HepG2 (cell line): ENCODE data around the gene GP1BA. TPM values are rescaled to one million over a fixed set of nuclear protein-coding genes. Genes with fewer than 3 reads are reported as not detected.

ENCODE experiments used
- AFF4 ChIP-seq: sonication (generic); formaldehyde crosslinking; IDR thresholded peaks from 2 replicates; pipeline ENCODE4 v1.4.0; 2020; ENCODE audit warnings: missing genetic modification reagents
- BHLHE40 ChIP-seq: IDR thresholded peaks from 2 replicates; pipeline ENCODE4 v1.6.1; 2011; ENCODE audit warnings: low read length, improper control_type of control experiment
- CSRNP1 ChIP-seq: sonication (generic); formaldehyde crosslinking; IDR thresholded peaks from 2 replicates; pipeline ENCODE4 v1.8.1; 2023; ENCODE audit warnings: mild to moderate bottlenecking, missing genetic modification reagents
- FOSL2 ChIP-seq: sonication (generic); formaldehyde crosslinking; IDR thresholded peaks from 2 replicates; pipeline ENCODE4 v1.4.0; 2020; ENCODE audit warnings: missing genetic modification reagents
- GABPA ChIP-seq, 2 experiments: IDR thresholded peaks; 2 replicates each; pipeline ENCODE4 v1.6.1; 2011 to 2016; ENCODE audit warnings: low read depth in 2 of 2, low read length in 1 of 2, missing biosample characterization in 1 of 2, missing genetic modification characterization in 1 of 2
- GLI4 ChIP-seq: sonication (generic); formaldehyde crosslinking; IDR thresholded peaks from 2 replicates; pipeline ENCODE4 v1.5.1; 2020; ENCODE audit warnings: missing genetic modification reagents, mild to moderate bottlenecking, moderate library complexity, borderline replicate concordance
- MAFK ChIP-seq, 2 experiments: IDR thresholded peaks in 1 of 2; conservative IDR thresholded peaks in 1 of 2; 2 replicates each; pipeline ENCODE4 v1.6.1; 2011; ENCODE audit warnings: improper control_type of control experiment in 2 of 2, low read length in 2 of 2
- POLR2AphosphoS2 ChIP-seq: IDR thresholded peaks from 2 replicates; pipeline ENCODE4 v1.6.1; 2011; ENCODE audit warnings: low read depth, low read length, improper control_type of control experiment
- YY1 ChIP-seq: IDR thresholded peaks from 2 replicates; pipeline ENCODE4 v1.6.1; 2011; ENCODE audit warnings: low read length, low read depth, moderate library complexity, mild to moderate bottlenecking; ENCODE audit not compliant: insufficient read depth, insufficient replicate concordance
- ZBTB3 ChIP-seq: sonication (generic); formaldehyde crosslinking; IDR thresholded peaks from 2 replicates; pipeline ENCODE4 v1.4.0; 2020; ENCODE audit warnings: low read depth, mild to moderate bottlenecking, moderate library complexity, missing genetic modification reagents, borderline replicate concordance
- ZHX1 ChIP-seq: sonication (generic); formaldehyde crosslinking; IDR thresholded peaks from 2 replicates; pipeline ENCODE4 v1.8.1; 2022; ENCODE audit warnings: low read depth, mild to moderate bottlenecking, missing genetic modification reagents
- ZNF207 ChIP-seq: fragments of 450-650 bp; IDR thresholded peaks from 2 replicates; pipeline ENCODE4 v1.6.1; 2016; ENCODE audit warnings: antibody characterized with exemption, borderline replicate concordance
- ZNF451 ChIP-seq: sonication (generic); formaldehyde crosslinking; IDR thresholded peaks from 2 replicates; pipeline ENCODE4 v1.5.0; 2020; ENCODE audit warnings: mild to moderate bottlenecking, missing genetic modification reagents
- ZNF512B ChIP-seq: sonication (generic); formaldehyde crosslinking; IDR thresholded peaks from 2 replicates; pipeline ENCODE4 v1.5.1; 2020; ENCODE audit warnings: missing genetic modification reagents, mild to moderate bottlenecking, borderline replicate concordance
- ZNF546 ChIP-seq: sonication (generic); formaldehyde crosslinking; conservative IDR thresholded peaks from 2 replicates; pipeline ENCODE4 v1.8.1; 2023; ENCODE audit warnings: mild to moderate bottlenecking, missing genetic modification reagents
- ZNF549 ChIP-seq: sonication (generic); formaldehyde crosslinking; IDR thresholded peaks from 2 replicates; pipeline ENCODE4 v1.5.0; 2020; ENCODE audit warnings: missing genetic modification reagents
- ZNF883 ChIP-seq: sonication (generic); formaldehyde crosslinking; IDR thresholded peaks from 2 replicates; pipeline ENCODE4 v1.5.1; 2020; ENCODE audit warnings: mild to moderate bottlenecking, missing genetic modification reagents; ENCODE audit errors: not compliant biosample characterization
- polyA plus RNA-seq, 8 experiments: library from polyadenylated mRNA; depleted of rRNA in 3 of 8; stranded (reverse) in 7 of 8; unstranded in 1 of 8; fragments of >200 nt; fragmentation: Illumina TruSeq in 4 of 8; extraction: Trizol in 4 of 8; gene quantifications; 2 replicates each; pipeline versions ENCODE4 v1.2.1 to v1.2.3, GENCODE V29; 2011 to 2016; ENCODE audit warnings: low read depth in 4 of 8, missing spikeins in 1 of 8, mixed read lengths in 1 of 8; ENCODE audit not compliant: insufficient read depth in 1 of 8
- total RNA-seq, 5 experiments: library from RNA; depleted of rRNA; stranded (reverse); fragments of >200 nt; fragmentation: Illumina TruSeq; extraction: Trizol; gene quantifications; 2 replicates each; pipeline ENCODE4 v1.2.3, GENCODE V29; 2016; ENCODE audit warnings: low read depth in 1 of 5

GP1BA gene
- total and polyA plus RNA-seq, 2 of the 13 experiments (the other 11 are each of a cell fraction or from before 2014, with no cell fraction given), result not detected

- no peak for TF ChIP-seq AFF4 (CRISPR knock-in tag)
- TF ChIP-seq GABPA (IDR thresholded peaks at IDR 0.05; ENCODE audit: low read depth, low read length), result no peak
- TF ChIP-seq GABPA (CRISPR knock-in tag; IDR thresholded peaks at IDR 0.05; ENCODE audit: low read depth), result peak; percentile 43; the same call in 1 of the 2 replicates
- TF ChIP-seq POLR2AphosphoS2, result 0 out of 2 replicates have a peak, but pooled peaks have one; percentile 64
- no peak for TF ChIP-seq BHLHE40
- TF ChIP-seq ZNF549, result no peak; the same call in 1 of the 2 replicates
- no peak for TF ChIP-seq CSRNP1 (CRISPR knock-in tag)
- TF ChIP-seq MAFK (conservative IDR thresholded peaks at IDR 0.05 in 1 of 2, IDR thresholded peaks at IDR 0.05 in 1 of 2; ENCODE audit: low read length in 2 of 2), result no peak
- TF ChIP-seq GLI4 (CRISPR knock-in tag), result no peak
- peak; percentile 97 for TF ChIP-seq FOSL2 (CRISPR knock-in tag)
- no peak for TF ChIP-seq ZNF546 (CRISPR knock-in tag)
- no peak for TF ChIP-seq ZHX1 (CRISPR knock-in tag)
- TF ChIP-seq ZNF512B (CRISPR knock-in tag), result no peak
- TF ChIP-seq ZBTB3, result no peak
- no peak for TF ChIP-seq ZNF207
- TF ChIP-seq ZNF883 (CRISPR knock-in tag), result no peak
- TF ChIP-seq ZNF451, result no peak
- no peak for TF ChIP-seq YY1
Measured at GRCh38 chr17:4945176-4945943, 13.3 kb downstream of the GP1BA start (continued).
